Activated effector memory CD4-positive, alpha-beta T cell treated with Interleukin-2 at 50 U/mL for 16 hours (primary cell): ENCODE results near the gene UNC80.

Experiments used
- DNase-seq: peaks from one replicate; pipeline ENCODE4 v3.0.0-alpha.2; 2020

The UNC80 gene

GRCh38 chr2:210038078-210038477 lies 266.4 kb downstream of the UNC80 start:
- DNase-seq = no peak

GRCh38 chr2:210046851-210047500 lies 275.3 kb downstream of the UNC80 start:
- DNase-seq = no peak
